Measurements from ENCODE around the gene ANKS1B.

The ANKS1B gene

DNA sequence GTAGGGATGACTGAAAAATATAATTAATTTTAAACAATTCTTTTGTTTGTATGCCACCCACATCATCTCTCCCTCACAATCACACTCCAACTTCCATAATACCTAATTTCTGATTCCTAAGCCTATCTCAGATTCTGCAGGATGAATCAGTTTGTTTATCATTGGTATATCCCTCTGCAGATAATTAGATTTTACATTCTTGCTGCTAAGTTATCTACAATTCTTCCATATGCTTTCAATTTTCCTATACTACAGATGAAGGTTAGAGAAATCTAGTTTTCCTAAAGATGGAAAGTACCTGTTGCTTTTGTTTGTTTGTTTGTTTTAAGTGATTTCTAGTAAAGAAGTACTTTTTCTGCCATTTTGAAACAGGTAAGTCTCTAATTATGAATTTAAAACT, 105.3 kb downstream of the ANKS1B start:
- H3K4me1 ChIP-seq (ENCODE audit: control extremely low read depth in 1 of 4, control insufficient read depth in 4 of 4, insufficient read depth in 4 of 4, low read length in 3 of 4), result no peaks in the 10 kb centered on the region
- H3K27me3 ChIP-seq (replicated peaks in 2 of 5; ENCODE audit: control insufficient read depth in 4 of 5, insufficient read depth in 5 of 5, low read length in 4 of 5), result no peaks in the 10 kb centered on the region
- H3K27ac ChIP-seq (ENCODE audit: insufficient read depth in 1 of 2, low read depth in 1 of 2, low read length in 2 of 2, poor library complexity in 1 of 2, severe bottlenecking in 2 of 2), result no peak overlapping the region
- no peak overlapping the region for H3K4me3 ChIP-seq (ENCODE audit: control insufficient read depth in 1 of 7, extremely low read depth in 1 of 7, insufficient read depth in 4 of 7, low read depth in 2 of 7, low read length in 6 of 7)
- POLR2A ChIA-PET, result no interaction called here
- H3K9me3 ChIP-seq (ENCODE audit: control extremely low read depth in 1 of 5, control insufficient read depth in 4 of 5, insufficient read depth in 2 of 5, low read depth in 1 of 5, low read length in 4 of 5), result no peaks in the 10 kb centered on the region
- no peaks in the 10 kb centered on the region for H3K36me3 ChIP-seq (ENCODE audit: control insufficient read depth in 4 of 4, insufficient read depth in 4 of 4, low read length in 3 of 4)
- CTCF ChIA-PET, result no interaction called here
- DNase-seq, result no peak

- Histone ChIP-seq H3K27ac (ENCODE audit: insufficient read depth in 1 of 2, low read depth in 1 of 2, low read length in 2 of 2, poor library complexity in 1 of 2, severe bottlenecking in 2 of 2) (no peak overlapping the region), H3K27me3 (replicated peaks in 2 of 5; ENCODE audit: control insufficient read depth in 4 of 5, insufficient read depth in 5 of 5, low read length in 4 of 5) (no peaks in the 10 kb centered on the region), H3K9me3 (ENCODE audit: control extremely low read depth in 1 of 5, control insufficient read depth in 4 of 5, insufficient read depth in 2 of 5, low read depth in 1 of 5, low read length in 4 of 5) (no peaks in the 10 kb centered on the region), H3K4me1 (ENCODE audit: control extremely low read depth in 1 of 4, control insufficient read depth in 4 of 4, insufficient read depth in 4 of 4, low read length in 3 of 4) (no peaks in the 10 kb centered on the region), H3K36me3 (ENCODE audit: control insufficient read depth in 4 of 4, insufficient read depth in 4 of 4, low read length in 3 of 4) (no peaks in the 10 kb centered on the region), H3K4me3 (ENCODE audit: control insufficient read depth in 1 of 7, extremely low read depth in 1 of 7, insufficient read depth in 4 of 7, low read depth in 2 of 7, low read length in 6 of 7) (no peak overlapping the region)
- ChIA-PET POLR2A (no interaction called here), CTCF (no interaction called here)
- DNase-seq, result no peak
Observed at GRCh38 chr12:99875081-99875480, 109.7 kb downstream of the ANKS1B start.

GRCh38 chr12:99870085-99870484, 114.7 kb downstream of the ANKS1B start:
- WGBS (ENCODE audit: insufficient coverage), result 100% methylated on average over 2 of the region's 5 CpGs
- CTCF ChIA-PET, result no interaction called here

GRCh38 chr12:99861731-99862130, 123.0 kb downstream of the ANKS1B start:
- POLR2A ChIA-PET, result no interaction called here
- Histone ChIP-seq H3K4me3 (ENCODE audit: control insufficient read depth in 1 of 7, extremely low read depth in 1 of 7, insufficient read depth in 4 of 7, low read depth in 2 of 7, low read length in 6 of 7) (no peak overlapping the region), H3K4me1 (ENCODE audit: control extremely low read depth in 1 of 4, control insufficient read depth in 4 of 4, insufficient read depth in 4 of 4, low read length in 3 of 4) (no peaks in the 10 kb centered on the region), H3K9me3 (ENCODE audit: control extremely low read depth in 1 of 5, control insufficient read depth in 4 of 5, insufficient read depth in 2 of 5, low read depth in 1 of 5, low read length in 4 of 5) (no peaks in the 10 kb centered on the region), H3K36me3 (ENCODE audit: control insufficient read depth in 4 of 4, insufficient read depth in 4 of 4, low read length in 3 of 4) (no peaks in the 10 kb centered on the region), H3K27me3 (replicated peaks in 2 of 5; ENCODE audit: control insufficient read depth in 4 of 5, insufficient read depth in 5 of 5, low read length in 4 of 5) (no peaks in the 10 kb centered on the region), H3K27ac (ENCODE audit: insufficient read depth in 1 of 2, low read depth in 1 of 2, low read length in 2 of 2, poor library complexity in 1 of 2, severe bottlenecking in 2 of 2) (no peak overlapping the region)
- CTCF ChIA-PET, result no interaction called here
- WGBS (ENCODE audit: insufficient coverage), result 100% methylated on average over 1 of the region's 4 CpGs
- DNase-seq, result no peak

More at GRCh38 chr12:99870085-99870484, 114.7 kb downstream of the ANKS1B start:
- POLR2A ChIA-PET, result no interaction called here
- Histone ChIP-seq H3K27ac (ENCODE audit: insufficient read depth in 1 of 2, low read depth in 1 of 2, low read length in 2 of 2, poor library complexity in 1 of 2, severe bottlenecking in 2 of 2) (no peak overlapping the region), H3K36me3 (ENCODE audit: control insufficient read depth in 4 of 4, insufficient read depth in 4 of 4, low read length in 3 of 4) (no peaks in the 10 kb centered on the region), H3K27me3 (replicated peaks in 2 of 5; ENCODE audit: control insufficient read depth in 4 of 5, insufficient read depth in 5 of 5, low read length in 4 of 5) (no peaks in the 10 kb centered on the region), H3K9me3 (ENCODE audit: control extremely low read depth in 1 of 5, control insufficient read depth in 4 of 5, insufficient read depth in 2 of 5, low read depth in 1 of 5, low read length in 4 of 5) (no peaks in the 10 kb centered on the region), H3K4me1 (ENCODE audit: control extremely low read depth in 1 of 4, control insufficient read depth in 4 of 4, insufficient read depth in 4 of 4, low read length in 3 of 4) (no peaks in the 10 kb centered on the region), H3K4me3 (ENCODE audit: control insufficient read depth in 1 of 7, extremely low read depth in 1 of 7, insufficient read depth in 4 of 7, low read depth in 2 of 7, low read length in 6 of 7) (no peak overlapping the region)
- no peak for DNase-seq

DNA sequence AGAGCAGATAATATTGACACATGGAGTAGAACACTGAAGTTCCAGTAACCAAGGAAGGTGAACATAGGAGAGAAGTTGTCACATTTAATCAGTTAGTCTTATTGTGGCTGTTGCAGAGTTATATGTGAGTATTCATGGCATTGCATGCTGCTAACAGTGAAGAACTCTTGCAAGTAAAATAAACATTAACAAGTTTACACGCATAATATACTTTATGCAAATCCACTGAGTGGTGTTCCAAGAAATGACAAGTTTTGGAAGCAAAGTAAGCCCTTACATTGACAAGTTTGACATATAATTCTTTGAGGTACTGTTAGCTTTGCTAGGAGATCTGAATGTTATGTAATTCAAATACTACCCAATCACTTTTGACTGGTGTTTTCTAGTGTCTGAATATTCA, 125.6 kb downstream of the ANKS1B start:
- WGBS (ENCODE audit: insufficient coverage), result no CpG with 5 or more reads among the region's 1 CpG
- ChIA-PET CTCF (no interaction called here), POLR2A (no interaction called here)
- no peak overlapping the region for H3K4me3 ChIP-seq (ENCODE audit: control insufficient read depth in 1 of 7, extremely low read depth in 1 of 7, insufficient read depth in 4 of 7, low read depth in 2 of 7, low read length in 6 of 7)
- no peaks in the 10 kb centered on the region for H3K27me3 ChIP-seq (replicated peaks in 2 of 5; ENCODE audit: control insufficient read depth in 4 of 5, insufficient read depth in 5 of 5, low read length in 4 of 5)
- H3K9me3 ChIP-seq (ENCODE audit: control extremely low read depth in 1 of 5, control insufficient read depth in 4 of 5, insufficient read depth in 2 of 5, low read depth in 1 of 5, low read length in 4 of 5), result no peaks in the 10 kb centered on the region
- no peaks in the 10 kb centered on the region for H3K4me1 ChIP-seq (ENCODE audit: control extremely low read depth in 1 of 4, control insufficient read depth in 4 of 4, insufficient read depth in 4 of 4, low read length in 3 of 4)
- no peaks in the 10 kb centered on the region for H3K36me3 ChIP-seq (ENCODE audit: control insufficient read depth in 4 of 4, insufficient read depth in 4 of 4, low read length in 3 of 4)
- DNase-seq, result no peak
- H3K27ac ChIP-seq (ENCODE audit: insufficient read depth in 1 of 2, low read depth in 1 of 2, low read length in 2 of 2, poor library complexity in 1 of 2, severe bottlenecking in 2 of 2), result no peak overlapping the region

DNA sequence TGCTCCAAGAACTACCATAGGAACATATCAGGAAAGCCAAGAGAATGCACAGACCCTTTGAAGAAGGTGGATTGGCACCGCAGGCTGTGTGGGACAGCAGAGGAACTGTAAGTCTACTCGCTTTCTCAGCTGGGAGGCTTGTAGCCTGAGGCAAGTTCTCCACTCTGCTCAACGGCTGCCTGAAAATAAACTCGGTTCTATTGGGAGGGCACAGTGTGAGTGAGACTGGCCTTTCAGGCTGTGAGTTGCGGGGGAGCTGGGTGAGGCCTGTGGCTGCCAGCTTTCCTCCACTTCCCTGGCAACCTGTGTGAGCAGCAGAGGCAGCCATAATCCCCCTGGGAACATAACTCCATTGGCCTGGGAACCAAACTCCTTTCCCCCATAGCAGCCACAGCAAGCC, 132.1 kb downstream of the ANKS1B start:
- H3K27ac ChIP-seq (ENCODE audit: insufficient read depth in 1 of 2, low read depth in 1 of 2, low read length in 2 of 2, poor library complexity in 1 of 2, severe bottlenecking in 2 of 2), result no peak overlapping the region
- ChIA-PET POLR2A (no interaction called here), CTCF (no interaction called here)
- no peaks in the 10 kb centered on the region for H3K27me3 ChIP-seq (replicated peaks in 2 of 5; ENCODE audit: control insufficient read depth in 4 of 5, insufficient read depth in 5 of 5, low read length in 4 of 5)
- no peak for DNase-seq
- H3K4me1 ChIP-seq (ENCODE audit: control extremely low read depth in 1 of 4, control insufficient read depth in 4 of 4, insufficient read depth in 4 of 4, low read length in 3 of 4), result no peaks in the 10 kb centered on the region
- no peaks in the 10 kb centered on the region for H3K36me3 ChIP-seq (ENCODE audit: control insufficient read depth in 4 of 4, insufficient read depth in 4 of 4, low read length in 3 of 4)
- H3K4me3 ChIP-seq (ENCODE audit: control insufficient read depth in 1 of 7, extremely low read depth in 1 of 7, insufficient read depth in 4 of 7, low read depth in 2 of 7, low read length in 6 of 7), result no peak overlapping the region
- no peaks in the 10 kb centered on the region for H3K9me3 ChIP-seq (ENCODE audit: control extremely low read depth in 1 of 5, control insufficient read depth in 4 of 5, insufficient read depth in 2 of 5, low read depth in 1 of 5, low read length in 4 of 5)
- WGBS (ENCODE audit: insufficient coverage), result 82% methylated on average over 5 of the region's 5 CpGs

- H3K4me3 ChIP-seq (ENCODE audit: control insufficient read depth in 1 of 7, extremely low read depth in 1 of 7, insufficient read depth in 4 of 7, low read depth in 2 of 7, low read length in 6 of 7), result no peak overlapping the region
- CTCF ChIA-PET, result no interaction called here
- POLR2A ChIA-PET, result no interaction called here
Observed at GRCh38 chr12:99847936-99848335, 136.8 kb downstream of the ANKS1B start.

GRCh38 chr12:99834710-99835109, 150.0 kb downstream of the ANKS1B start:
- no CpG with 5 or more reads among the region's 2 CpGs for WGBS (ENCODE audit: insufficient coverage)
- no peak overlapping the region for H3K4me3 ChIP-seq (ENCODE audit: control insufficient read depth in 1 of 7, extremely low read depth in 1 of 7, insufficient read depth in 4 of 7, low read depth in 2 of 7, low read length in 6 of 7)
- POLR2A ChIA-PET, result no interaction called here

More at GRCh38 chr12:99847936-99848335, 136.8 kb downstream of the ANKS1B start:
- Histone ChIP-seq H3K4me1 (ENCODE audit: control extremely low read depth in 1 of 4, control insufficient read depth in 4 of 4, insufficient read depth in 4 of 4, low read length in 3 of 4) (no peaks in the 10 kb centered on the region), H3K9me3 (ENCODE audit: control extremely low read depth in 1 of 5, control insufficient read depth in 4 of 5, insufficient read depth in 2 of 5, low read depth in 1 of 5, low read length in 4 of 5) (no peaks in the 10 kb centered on the region), H3K27me3 (replicated peaks in 2 of 5; ENCODE audit: control insufficient read depth in 4 of 5, insufficient read depth in 5 of 5, low read length in 4 of 5) (no peaks in the 10 kb centered on the region), H3K27ac (ENCODE audit: insufficient read depth in 1 of 2, low read depth in 1 of 2, low read length in 2 of 2, poor library complexity in 1 of 2, severe bottlenecking in 2 of 2) (no peak overlapping the region), H3K36me3 (ENCODE audit: control insufficient read depth in 4 of 4, insufficient read depth in 4 of 4, low read length in 3 of 4) (no peaks in the 10 kb centered on the region)
- DNase-seq, result no peak

More at GRCh38 chr12:99834710-99835109, 150.0 kb downstream of the ANKS1B start:
- Histone ChIP-seq H3K27ac (ENCODE audit: insufficient read depth in 1 of 2, low read depth in 1 of 2, low read length in 2 of 2, poor library complexity in 1 of 2, severe bottlenecking in 2 of 2) (no peak overlapping the region), H3K9me3 (ENCODE audit: control extremely low read depth in 1 of 5, control insufficient read depth in 4 of 5, insufficient read depth in 2 of 5, low read depth in 1 of 5, low read length in 4 of 5) (no peaks in the 10 kb centered on the region), H3K4me1 (ENCODE audit: control extremely low read depth in 1 of 4, control insufficient read depth in 4 of 4, insufficient read depth in 4 of 4, low read length in 3 of 4) (no peaks in the 10 kb centered on the region), H3K36me3 (ENCODE audit: control insufficient read depth in 4 of 4, insufficient read depth in 4 of 4, low read length in 3 of 4) (no peaks in the 10 kb centered on the region), H3K27me3 (replicated peaks in 2 of 5; ENCODE audit: control insufficient read depth in 4 of 5, insufficient read depth in 5 of 5, low read length in 4 of 5) (no peaks in the 10 kb centered on the region)
- DNase-seq, result no peak
- CTCF ChIA-PET, result no interaction called here
